IMR-90 (cell line): Measurements from ENCODE around the gene LIMCH1. TPM values are rescaled to one million over a fixed set of nuclear protein-coding genes. Genes with fewer than 3 reads are reported as not detected.

Experiments used
- ATAC-seq: fragments of 200-7000 bp; cut with Tn5 transposase; 2 replicates; pipeline ENCODE4 v1.9.1; 2020; ENCODE audit warnings: low read depth, mild to moderate bottlenecking, moderate library complexity
- BruUV-seq: library from RNA; stranded (reverse); fragments of 400-500 nt; replicated peaks from 2 replicates; lab custom pipeline; 2021; lab: Mats Ljungman, UMichigan
- CTCF ChIA-PET: fragments of 300-600 bp; formaldehyde crosslinking; extraction: SDS; loops from one replicate; lab custom pipeline; 2021; ENCODE audit warnings: antibody characterized with exemption; lab: Yijun Ruan, JAX
- POLR2A ChIA-PET: fragments of 300-600 bp; sonication (Branson Sonifier 250); formaldehyde crosslinking; loops from one replicate; lab custom pipeline; 2022; ENCODE audit warnings: antibody characterized with exemption; ENCODE audit not compliant: unreplicated experiment; lab: Charles Lee
- DNase-seq: peaks from one replicate; pipeline ENCODE4 v3.0.0; 2013
- H2AFZ ChIP-seq: replicated peaks from 2 replicates; pipeline ENCODE3; 2013; ENCODE audit warnings: low read length, mild to moderate bottlenecking; ENCODE audit not compliant: poor library complexity
- H2AK5ac ChIP-seq: 2 replicates; pipeline ENCODE4 v1.6.1; 2013; ENCODE audit warnings: low read depth, low read length, inconsistent platforms
- H2AK9ac ChIP-seq: replicated peaks from 2 replicates; pipeline ENCODE3; 2013; ENCODE audit warnings: mild to moderate bottlenecking, low read depth, low read length, moderate library complexity; ENCODE audit not compliant: poor library complexity
- H2BK120ac ChIP-seq: 2 replicates; pipeline ENCODE4 v1.6.1; 2013; ENCODE audit warnings: low read depth, low read length, inconsistent platforms
- H2BK15ac ChIP-seq: 3 replicates; pipeline ENCODE4 v1.6.1; 2013; ENCODE audit warnings: low read depth, low read length, inconsistent platforms
- H2BK20ac ChIP-seq: 2 replicates; pipeline ENCODE4 v1.6.1; 2013; ENCODE audit warnings: low read depth, mild to moderate bottlenecking, inconsistent platforms, low read length, moderate library complexity
- H2BK5ac ChIP-seq: 2 replicates; pipeline ENCODE4 v1.6.1; 2013; ENCODE audit warnings: mild to moderate bottlenecking, low read depth, low read length, inconsistent platforms; ENCODE audit not compliant: poor library complexity, severe bottlenecking
- H3K14ac ChIP-seq: replicated peaks from 2 replicates; pipeline ENCODE4 v1.6.1; 2013; ENCODE audit warnings: low read depth, low read length, inconsistent platforms
- H3K18ac ChIP-seq: 2 replicates; pipeline ENCODE4 v1.6.1; 2013; ENCODE audit warnings: low read depth, low read length, control low read depth
- H3K23ac ChIP-seq: 2 replicates; pipeline ENCODE4 v1.6.1; 2013; ENCODE audit warnings: low read depth, low read length, inconsistent platforms
- H3K27ac ChIP-seq: 2 replicates; pipeline ENCODE4 v1.5.1; 2013; ENCODE audit warnings: mild to moderate bottlenecking, control low read depth, low read length; ENCODE audit not compliant: insufficient read depth
- H3K27me3 ChIP-seq: 2 replicates; pipeline ENCODE4 v1.6.1; 2013; ENCODE audit warnings: low read length; ENCODE audit not compliant: control insufficient read depth, insufficient read depth
- H3K36me3 ChIP-seq: 2 replicates; pipeline ENCODE4 v1.6.1; 2013; ENCODE audit warnings: low read length, mixed read lengths; ENCODE audit not compliant: control insufficient read depth, insufficient read depth
- H3K4ac ChIP-seq: 2 replicates; pipeline ENCODE4 v1.6.1; 2013; ENCODE audit warnings: low read depth, low read length, inconsistent platforms
- H3K4me1 ChIP-seq: 2 replicates; pipeline ENCODE4 v1.6.1; 2013; ENCODE audit warnings: low read length, mixed read lengths; ENCODE audit not compliant: control insufficient read depth, insufficient read depth
- H3K4me2 ChIP-seq: 2 replicates; pipeline ENCODE4 v1.6.1; 2013; ENCODE audit warnings: low read depth, mild to moderate bottlenecking, control low read depth, low read length, moderate library complexity
- H3K4me3 ChIP-seq: 2 replicates; pipeline ENCODE4 v1.5.1; 2013; ENCODE audit warnings: low read depth, mild to moderate bottlenecking, control low read depth, low read length, moderate library complexity; ENCODE audit not compliant: insufficient read depth
- H3K56ac ChIP-seq: 2 replicates; pipeline ENCODE4 v1.6.1; 2013; ENCODE audit warnings: low read length, inconsistent platforms; ENCODE audit not compliant: insufficient read depth; ENCODE audit errors: extremely low read depth
- H3K79me1 ChIP-seq, 2 experiments: 2 replicates each; pipeline ENCODE4 v1.6.1; 2013; ENCODE audit warnings: low read length in 2 of 2, inconsistent platforms in 1 of 2, low read depth in 1 of 2
- H3K9ac ChIP-seq: 2 replicates; pipeline ENCODE4 v1.6.1; 2013; ENCODE audit warnings: low read depth, low read length, control low read depth
- H3K9me1 ChIP-seq: 2 replicates; pipeline ENCODE4 v1.6.1; 2013; ENCODE audit warnings: low read length, inconsistent platforms; ENCODE audit not compliant: insufficient read depth
- H3K9me3 ChIP-seq: 2 replicates; pipeline ENCODE4 v1.6.1; 2013; ENCODE audit warnings: low read length; ENCODE audit not compliant: control insufficient read depth, insufficient read depth
- H4K20me1 ChIP-seq: 2 replicates; pipeline ENCODE4 v1.6.1; 2013; ENCODE audit warnings: low read length, inconsistent platforms; ENCODE audit not compliant: insufficient read depth
- H4K5ac ChIP-seq: 2 replicates; pipeline ENCODE4 v1.6.1; 2013; ENCODE audit warnings: mild to moderate bottlenecking, low read depth, low read length, control low read depth
- H4K8ac ChIP-seq, 2 experiments: 2 replicates each; pipeline ENCODE4 v1.6.1; 2013; ENCODE audit warnings: low read depth in 2 of 2, low read length in 2 of 2, control low read depth in 1 of 2, inconsistent platforms in 1 of 2
- H4K91ac ChIP-seq: 2 replicates; pipeline ENCODE4 v1.6.1; 2013; ENCODE audit warnings: low read depth, low read length, inconsistent platforms; ENCODE audit not compliant: insufficient read depth
- WGBS, 2 experiments: methylation state at CpG; one replicate each; pipeline versions ENCODE4 v1.1.5 to v1.1.7; 2013; ENCODE audit warnings: missing lambda C conversion rate in 2 of 2; ENCODE audit not compliant: insufficient read length in 1 of 2; ENCODE audit errors: extremely low coverage in 2 of 2; 5-methylcytosine and 5-hydroxymethylcytosine counted together
- dilution Hi-C: fragments of 300-500 bp; cut with HindIII; formaldehyde crosslinking; loops from one replicate; pipeline ENCODE4 v1.14.3; 2018; ENCODE audit warnings: low sequenced_read_pairs; ENCODE audit not compliant: unreplicated experiment
- in situ Hi-C: fragments of 300-500 bp; cut with MboI; formaldehyde crosslinking; loops from 3 replicates; pipeline ENCODE4 v1.14.3; 2019; ENCODE audit warnings: low sequenced_read_pairs, inconsistent platforms, mixed read lengths
- intact Hi-C: fragments of 100-400 bp; cut with micrococcal nuclease; formaldehyde crosslinking; loops from 2 replicates; pipeline ENCODE4 v1.10.0; 2022
- polyA plus RNA-seq, 3 experiments: library from polyadenylated mRNA; depleted of rRNA; stranded (reverse); fragments of >200 nt; gene quantifications; 2 replicates each; pipeline ENCODE4 v1.2.3, GENCODE V29; 2012; ENCODE audit warnings: low replicate concordance in 1 of 3
- total RNA-seq: library from RNA; depleted of rRNA; stranded (reverse); fragments of >200 nt; gene quantifications from 2 replicates; pipeline ENCODE4 v1.2.3, GENCODE V29; 2012
- TF ChIP-seq, protein P1 (sequence below): conservative IDR thresholded peaks from 2 replicates; pipeline ENCODE4 v1.5.1; 2012; ENCODE audit warnings: mild to moderate bottlenecking, low read depth, low read length, improper control_type of control experiment

Gene LIMCH1
- total and polyA plus RNA-seq, 2 of the 4 experiments (the other 2 are of a cell fraction) = 0.89 to 2.9 TPM

DNA sequence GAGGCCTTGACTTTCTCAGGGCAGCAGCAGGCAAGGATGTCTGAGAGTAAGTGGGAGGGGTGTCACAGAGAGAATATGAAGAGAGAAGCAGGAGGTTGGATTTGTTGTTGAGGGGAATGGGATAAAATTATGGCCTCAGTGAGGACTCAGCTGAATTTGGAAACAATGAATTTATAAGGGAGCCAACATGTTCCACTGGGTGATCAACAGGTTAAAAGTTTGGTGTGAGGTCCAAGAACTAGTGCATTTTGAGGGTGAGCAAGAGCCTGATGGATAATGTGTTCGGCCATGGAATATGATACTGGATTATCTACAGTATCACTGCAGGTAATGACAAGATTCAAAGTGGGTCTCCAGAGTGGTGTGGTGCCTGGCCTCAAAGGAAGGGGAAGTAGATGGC, 33.5 kb downstream of the LIMCH1 start:
- Histone ChIP-seq H2BK120ac (no peak overlapping the region), H3K79me1 (no peaks in the 10 kb centered on the region), H4K8ac (no peak overlapping the region), H4K20me1 (no peaks in the 10 kb centered on the region), H4K5ac (no peak overlapping the region), H3K4ac (no peak overlapping the region), H2AK9ac (no peak overlapping the region), H3K27me3 (no peaks in the 10 kb centered on the region; the same call in 1 of the 2 replicates), H2BK5ac (no peak overlapping the region), H3K9me3 (no peaks in the 10 kb centered on the region), H3K36me3 (no peaks in the 10 kb centered on the region), H2BK20ac (no peak overlapping the region), H3K18ac (no peak overlapping the region), H3K56ac (no peak overlapping the region), H3K9ac (no peak overlapping the region), H3K4me1 (no peaks in the 10 kb centered on the region), H2AFZ (no peak overlapping the region), H4K91ac (no peak overlapping the region), H3K14ac (no peak overlapping the region), H3K27ac (no peak overlapping the region), H3K23ac (no peak overlapping the region), H3K9me1 (no peaks in the 10 kb centered on the region), H3K4me2 (no peak overlapping the region), H2BK15ac (no peak overlapping the region), H2AK5ac (no peak overlapping the region), H3K4me3 (no peak overlapping the region)
- WGBS, 2 experiments = no CpG with 5 or more reads among the region's 1 CpG
- in situ Hi-C loops (no loop called here), dilution Hi-C loops (no loop called here), intact Hi-C loops (no loop called here)
- POLR2A ChIA-PET = no interaction called here
- ATAC-seq (no peak), DNase-seq (no peak)
- BruUV-seq = no TSS peak
- CTCF ChIA-PET = no interaction called here
- TF ChIP-seq, protein P1, sequence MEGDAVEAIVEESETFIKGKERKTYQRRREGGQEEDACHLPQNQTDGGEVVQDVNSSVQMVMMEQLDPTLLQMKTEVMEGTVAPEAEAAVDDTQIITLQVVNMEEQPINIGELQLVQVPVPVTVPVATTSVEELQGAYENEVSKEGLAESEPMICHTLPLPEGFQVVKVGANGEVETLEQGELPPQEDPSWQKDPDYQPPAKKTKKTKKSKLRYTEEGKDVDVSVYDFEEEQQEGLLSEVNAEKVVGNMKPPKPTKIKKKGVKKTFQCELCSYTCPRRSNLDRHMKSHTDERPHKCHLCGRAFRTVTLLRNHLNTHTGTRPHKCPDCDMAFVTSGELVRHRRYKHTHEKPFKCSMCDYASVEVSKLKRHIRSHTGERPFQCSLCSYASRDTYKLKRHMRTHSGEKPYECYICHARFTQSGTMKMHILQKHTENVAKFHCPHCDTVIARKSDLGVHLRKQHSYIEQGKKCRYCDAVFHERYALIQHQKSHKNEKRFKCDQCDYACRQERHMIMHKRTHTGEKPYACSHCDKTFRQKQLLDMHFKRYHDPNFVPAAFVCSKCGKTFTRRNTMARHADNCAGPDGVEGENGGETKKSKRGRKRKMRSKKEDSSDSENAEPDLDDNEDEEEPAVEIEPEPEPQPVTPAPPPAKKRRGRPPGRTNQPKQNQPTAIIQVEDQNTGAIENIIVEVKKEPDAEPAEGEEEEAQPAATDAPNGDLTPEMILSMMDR = no peak
